ENCODE results near the gene VPS51. TPM values are rescaled to one million over a fixed set of nuclear protein-coding genes. Genes with fewer than 3 reads are reported as not detected.
A peak's percentile ranks its signal among the peaks of the same experiment; 100 is the strongest.

VPS51 gene
- total RNA-seq, 1 experiment from 2014 or later: 89.5 TPM

- TF ChIP-seq REST (IDR thresholded peaks at IDR 0.05; ENCODE audit: low read depth): no peak
- peak; percentile 33 for TF ChIP-seq POLR2A (IDR thresholded peaks at IDR 0.05; ENCODE audit: borderline replicate concordance, extremely low read depth, insufficient read depth, insufficient read length)
- no peak for TF ChIP-seq ATF3 (IDR thresholded peaks at IDR 0.05)
- no peak for TF ChIP-seq ELF1 (IDR thresholded peaks at IDR 0.05; ENCODE audit: borderline replicate concordance, low read depth)
- peak; percentile 80; the same call in 1 of the 2 replicates for TF ChIP-seq FOSL1 (IDR thresholded peaks at IDR 0.05; ENCODE audit: low read depth)
- TF ChIP-seq ZBTB33 (IDR thresholded peaks at IDR 0.05; ENCODE audit: extremely low read depth, insufficient replicate concordance, low read length): peak; percentile 68
- peak; percentile 25 for TF ChIP-seq TCF7L2 (IDR thresholded peaks at IDR 0.05; ENCODE audit: borderline replicate concordance, extremely low read depth, insufficient read depth, insufficient read length)
- no peak for TF ChIP-seq EGR1 (IDR thresholded peaks at IDR 0.05; ENCODE audit: low read depth)
- TF ChIP-seq JUND (IDR thresholded peaks at IDR 0.05): peak; percentile 81
- no peak for TF ChIP-seq SRF (IDR thresholded peaks at IDR 0.05; ENCODE audit: low read depth)
- TF ChIP-seq EZH2phosphoT487 (IDR thresholded peaks at IDR 0.05; ENCODE audit: borderline replicate concordance): no peak
These were observed 54.7 kb downstream of the VPS51 start (continued) for GRCh38 chr11:65150509-65151299.

Data from HCT116 (cell line).